Measurements from ENCODE around the gene TMEM151B.

DNA sequence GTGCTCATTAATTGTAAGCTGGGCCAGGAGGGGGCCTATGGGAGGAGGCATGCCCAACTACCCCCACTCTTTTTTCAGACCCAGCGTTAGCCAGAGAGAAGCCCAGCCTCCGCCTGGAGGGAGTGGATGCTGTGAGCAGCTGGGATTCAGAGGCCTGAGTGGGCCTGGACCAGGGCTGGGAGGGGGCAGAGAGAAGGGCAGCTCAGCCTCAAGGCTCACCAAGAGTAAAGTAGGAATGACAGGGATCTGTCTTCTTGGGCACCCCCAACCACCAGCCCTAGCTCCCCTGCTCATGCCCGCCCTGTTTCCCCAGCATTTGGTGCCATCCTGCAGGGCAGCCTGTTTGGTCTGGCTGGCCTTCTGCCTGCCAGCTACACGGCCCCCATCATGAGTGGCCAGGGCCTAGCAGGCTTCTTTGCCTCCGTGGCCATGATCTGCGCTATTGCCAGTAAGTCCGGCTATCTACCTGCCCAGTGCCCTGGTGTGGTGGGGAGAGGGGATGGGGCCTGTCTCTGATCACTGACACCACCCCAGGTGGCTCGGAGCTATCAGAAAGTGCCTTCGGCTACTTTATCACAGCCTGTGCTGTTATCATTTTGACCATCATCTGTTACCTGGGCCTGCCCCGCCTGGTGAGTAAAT, 40.1 kb upstream of the TMEM151B start:
- no peak for TF ChIP-seq CTCF (IDR thresholded peaks at IDR 0.05)
- no peak for TF ChIP-seq POLR2A (IDR thresholded peaks at IDR 0.05; ENCODE audit: low read length)
- no peak for TF ChIP-seq PHF8 (IDR thresholded peaks at IDR 0.05; ENCODE audit: borderline replicate concordance, low read depth)
- TF ChIP-seq E2F6 (IDR thresholded peaks at IDR 0.05; ENCODE audit: borderline replicate concordance, low read depth), result no peak
- no peak for TF ChIP-seq MYC (IDR thresholded peaks at IDR 0.05; ENCODE audit: borderline replicate concordance, low read length)
- TF ChIP-seq USF2 (IDR thresholded peaks at IDR 0.05), result no peak
